SK-MEL-5 (cell line): ENCODE data around the gene TOP2A. TPM values are rescaled to one million over a fixed set of nuclear protein-coding genes. Genes with fewer than 3 reads are reported as not detected.

ENCODE experiments used
- DNase-seq: peaks from one replicate; pipeline ENCODE4 v3.0.0-alpha.2; 2016; ENCODE audit warnings: low read depth, low spot score
- in situ Hi-C: cut with HindIII; loops from 2 replicates; pipeline ENCODE4 v1.10.0; 2016; ENCODE audit warnings: low sequenced_read_pairs, high pct_unique_total_duplicates, low pct_unique_long_range_greater_than_20kb
- total RNA-seq: library from RNA; depleted of rRNA; stranded (reverse); fragments of >200 nt; shearing (Covaris generic); gene quantifications from 2 replicates; pipeline ENCODE4 v1.2.3, GENCODE V29; 2014

The TOP2A gene
- total RNA-seq, 1 experiment from 2014 or later: 114 TPM

- no peak for DNase-seq
- in situ Hi-C loops: no loop called here
Observed at GRCh38 chr17:40457369-40457768, 39.7 kb upstream of the TOP2A start.

- in situ Hi-C loops: no loop called here
- no peak for DNase-seq
Observed at GRCh38 chr17:40456396-40456951, 38.8 kb upstream of the TOP2A start.

GRCh38 chr17:40454613-40454995, 36.9 kb upstream of the TOP2A start:
- peak; percentile 48 for DNase-seq
- in situ Hi-C loops: no loop called here

DNA sequence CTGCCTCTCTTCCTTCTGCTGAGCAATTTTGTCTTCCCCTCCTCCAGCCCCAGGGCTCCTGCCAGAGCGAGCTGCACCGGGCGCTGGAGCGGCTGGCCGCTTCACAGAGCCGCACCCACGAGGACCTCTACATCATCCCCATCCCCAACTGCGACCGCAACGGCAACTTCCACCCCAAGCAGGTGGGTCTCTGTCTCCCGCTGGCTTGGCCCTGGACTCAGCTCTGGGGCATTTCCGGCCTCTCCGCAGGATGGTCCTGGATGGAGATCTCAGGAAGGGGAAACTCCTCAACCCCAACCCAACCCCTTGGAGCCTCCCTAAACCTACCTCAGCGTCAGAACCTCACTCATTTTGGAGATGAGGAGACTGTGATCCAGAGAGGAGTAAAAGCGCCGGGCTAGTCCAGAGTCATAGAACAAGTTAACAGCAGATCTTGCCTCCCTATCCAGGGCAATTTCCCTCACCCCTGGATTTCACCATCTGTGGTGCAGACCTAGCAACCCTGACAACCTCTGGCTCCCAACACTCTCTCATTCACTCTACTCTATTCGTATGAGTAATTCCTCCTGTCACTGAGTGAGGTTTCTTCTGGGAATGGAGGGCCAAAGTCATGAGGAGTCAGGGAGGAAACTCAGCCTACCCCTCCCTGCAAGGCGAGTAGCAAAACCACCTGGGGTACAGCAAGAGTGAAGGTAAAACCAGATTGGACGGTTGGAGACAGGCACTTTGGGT, 36.4 kb upstream of the TOP2A start:
- no peak for DNase-seq
- in situ Hi-C loops: no loop called here

- in situ Hi-C loops: no loop called here
- DNase-seq: no peak
Observed at GRCh38 chr17:40452921-40453378, 35.3 kb upstream of the TOP2A start.

- DNase-seq: no peak
- in situ Hi-C loops: no loop called here
Observed at GRCh38 chr17:40452216-40452787, 34.6 kb upstream of the TOP2A start.

GRCh38 chr17:40451420-40451819, 33.7 kb upstream of the TOP2A start:
- no peak for DNase-seq

GRCh38 chr17:40450175-40450574, 32.5 kb upstream of the TOP2A start:
- DNase-seq: peak; percentile 59

More at GRCh38 chr17:40451420-40451819, 33.7 kb upstream of the TOP2A start:
- in situ Hi-C loops: no loop called here

DNA sequence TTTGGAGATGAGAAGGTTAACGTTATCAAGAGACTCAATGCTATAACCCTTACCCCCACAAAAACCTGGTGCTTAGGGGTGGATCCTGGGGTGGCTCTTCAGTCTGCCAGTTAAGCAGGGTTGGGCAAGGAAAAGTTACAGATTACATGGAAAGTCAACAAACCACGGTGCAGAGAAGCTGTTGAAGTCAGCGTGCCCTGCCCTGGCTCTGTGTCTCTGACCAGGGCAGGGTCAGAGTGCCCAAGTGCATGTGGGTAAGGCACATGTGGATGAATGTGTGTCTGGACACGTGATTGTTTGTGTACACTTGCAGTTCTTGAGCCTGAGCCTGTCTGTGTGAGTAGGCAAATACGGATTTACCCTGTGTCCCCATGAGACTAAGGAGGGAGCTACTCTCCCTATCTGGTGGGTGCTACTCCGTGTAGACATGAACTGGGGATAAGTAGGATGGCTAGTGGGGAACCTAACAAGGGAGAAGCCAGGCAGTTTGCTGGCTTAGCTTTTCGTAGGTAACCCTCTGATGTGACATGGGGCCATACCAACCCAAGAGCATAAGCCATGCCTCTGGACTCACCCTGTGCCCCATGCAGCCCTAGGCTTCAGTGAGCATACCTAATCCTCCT, 31.1 kb upstream of the TOP2A start:
- DNase-seq: no peak
- in situ Hi-C loops: no loop called here

More at GRCh38 chr17:40450175-40450574, 32.5 kb upstream of the TOP2A start:
- in situ Hi-C loops: no loop called here

GRCh38 chr17:40448213-40448638, 30.5 kb upstream of the TOP2A start:
- in situ Hi-C loops: no loop called here
- no peak for DNase-seq

- no peak for DNase-seq
- in situ Hi-C loops: no loop called here
Observed at GRCh38 chr17:40447806-40448205, 30.1 kb upstream of the TOP2A start.

- in situ Hi-C loops: no loop called here
- no peak for DNase-seq
Observed at GRCh38 chr17:40447148-40447644, 29.5 kb upstream of the TOP2A start.

DNA sequence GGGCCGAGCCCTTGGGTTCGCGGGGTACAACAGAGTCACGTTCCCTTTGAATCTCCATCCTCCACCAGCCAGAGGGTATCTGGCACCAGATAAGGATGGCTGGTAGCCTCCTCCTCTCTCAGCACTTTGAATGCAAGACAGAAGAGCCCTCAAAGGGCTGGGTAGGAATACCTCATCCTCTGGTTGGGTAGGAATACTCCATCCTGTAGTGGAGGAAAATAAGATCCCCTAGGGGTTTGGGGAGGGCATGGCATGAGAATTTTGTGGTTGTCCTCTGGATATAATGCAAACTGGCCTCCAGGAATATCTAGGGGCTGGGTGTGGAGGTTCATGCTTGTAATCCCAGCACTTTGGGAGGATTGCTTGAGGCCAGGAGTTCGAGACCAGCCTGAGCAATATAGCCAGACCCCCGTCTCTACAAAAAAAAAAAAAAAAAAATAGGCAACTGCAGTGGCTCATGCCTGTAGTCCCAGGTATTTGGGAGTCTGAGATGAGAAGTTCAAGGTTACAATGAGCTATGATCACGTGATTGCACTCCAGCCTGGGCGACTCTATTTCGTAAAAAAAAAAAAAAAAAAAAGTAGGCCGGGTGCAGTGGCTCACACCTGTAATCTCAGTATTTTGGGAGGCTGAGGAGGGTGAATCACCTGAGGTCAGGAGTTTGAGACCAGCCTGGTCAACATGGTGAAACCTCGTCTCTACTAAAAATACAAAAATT, 28.2 kb upstream of the TOP2A start:
- peak; percentile 28 for DNase-seq
- in situ Hi-C loops: no loop called here

DNA sequence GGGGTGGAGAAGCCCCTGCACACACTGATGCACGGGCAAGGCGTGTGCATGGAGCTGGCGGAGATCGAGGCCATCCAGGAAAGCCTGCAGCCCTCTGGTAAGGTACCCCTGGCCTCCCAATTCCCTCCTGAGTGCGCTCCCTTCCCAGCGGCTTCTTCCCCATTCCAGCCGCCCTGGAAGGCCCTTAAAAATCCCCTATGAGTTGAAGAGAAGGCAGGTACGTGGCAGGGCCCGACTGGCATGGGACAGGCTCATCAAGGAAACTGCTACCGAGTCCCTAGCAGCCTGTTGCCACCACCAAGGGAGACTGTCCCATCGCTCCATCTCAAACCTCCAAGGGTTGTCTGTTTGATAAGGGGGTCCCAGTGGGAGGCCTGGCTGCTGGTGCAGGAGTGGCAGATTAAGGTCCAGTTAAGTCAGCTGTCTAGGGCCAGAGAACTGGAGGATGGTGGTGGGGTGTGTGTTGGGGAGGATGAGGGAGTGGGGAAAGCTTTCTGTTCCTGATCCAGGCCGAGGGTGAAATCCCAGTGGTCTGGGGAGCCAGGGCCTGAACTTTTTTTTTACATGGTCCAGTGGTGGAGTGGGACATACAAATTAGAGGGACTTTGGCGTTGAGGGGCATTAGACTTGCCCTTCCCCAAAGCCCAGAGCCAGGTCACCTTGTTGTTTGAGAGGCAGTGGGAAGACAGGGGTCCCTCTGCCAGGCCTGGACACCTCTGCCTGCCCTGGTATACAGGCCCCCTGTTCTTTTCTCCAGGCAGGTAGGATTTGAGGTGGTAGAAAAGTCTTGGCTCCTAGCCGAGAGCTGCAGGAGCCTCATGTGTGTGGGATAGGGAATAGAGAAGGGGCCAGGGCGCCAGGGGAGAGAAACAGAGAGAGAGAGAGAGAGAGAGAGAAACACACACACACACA, 26.5 kb upstream of the TOP2A start:
- no peak for DNase-seq
- in situ Hi-C loops: no loop called here

DNA sequence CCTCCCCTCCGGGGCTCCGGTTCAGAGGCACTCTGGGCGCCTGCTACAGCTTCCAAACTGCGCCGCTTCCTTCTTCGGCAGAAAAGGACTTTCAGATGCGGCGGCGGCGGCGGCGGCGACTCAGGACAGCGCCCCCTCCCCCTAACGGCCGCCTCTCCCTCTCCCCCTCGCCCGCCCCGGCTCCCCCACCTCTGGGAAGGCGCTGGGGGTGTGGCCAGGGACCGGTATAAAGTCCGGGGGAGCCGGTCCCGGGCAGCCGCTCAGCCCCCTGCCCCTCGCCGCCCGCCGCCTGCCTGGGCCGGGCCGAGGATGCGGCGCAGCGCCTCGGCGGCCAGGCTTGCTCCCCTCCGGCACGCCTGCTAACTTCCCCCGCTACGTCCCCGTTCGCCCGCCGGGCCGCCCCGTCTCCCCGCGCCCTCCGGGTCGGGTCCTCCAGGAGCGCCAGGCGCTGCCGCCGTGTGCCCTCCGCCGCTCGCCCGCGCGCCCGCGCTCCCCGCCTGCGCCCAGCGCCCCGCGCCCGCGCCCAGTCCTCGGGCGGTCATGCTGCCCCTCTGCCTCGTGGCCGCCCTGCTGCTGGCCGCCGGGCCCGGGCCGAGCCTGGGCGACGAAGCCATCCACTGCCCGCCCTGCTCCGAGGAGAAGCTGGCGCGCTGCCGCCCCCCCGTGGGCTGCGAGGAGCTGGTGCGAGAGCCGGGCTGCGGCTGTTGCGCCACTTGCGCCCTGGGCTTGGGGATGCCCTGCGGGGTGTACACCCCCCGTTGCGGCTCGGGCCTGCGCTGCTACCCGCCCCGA, 25.7 kb upstream of the TOP2A start, which contains the start of gene IGFBP4:
IGFBP4 (plus strand) TSS at position 255 of the 792 bp plus-strand sequence; CDS start at position 541, 286 bp downstream.
- in situ Hi-C loops: no loop called here
- DNase-seq: peak; percentile 69
